Common myeloid progenitor, CD34-positive (primary cell): Measurements from ENCODE around the gene FUT7.

Experiments used
- CTCF ChIA-PET: fragments of 350-600 bp; sonication (Branson Sonifier 250); formaldehyde crosslinking; loops from one replicate; lab custom pipeline; 2021; ENCODE audit warnings: antibody characterized with exemption; lab: Charles Lee
- POLR2A ChIA-PET: fragments of 350-600 bp; sonication (Branson Sonifier 250); formaldehyde crosslinking; loops from one replicate; lab custom pipeline; 2021; ENCODE audit warnings: antibody characterized with exemption; lab: Charles Lee
- DNase-seq, 3 donors: peaks; one replicate each; pipeline versions ENCODE4 v3.0.0 to v3.0.0-alpha.2; 2013
- H3K27ac ChIP-seq, 2 experiments: 1 replicate in 1 of 2; 2 replicates in 1 of 2; pipeline ENCODE4 v1.7.0; 2013; ENCODE audit warnings: inconsistent platforms in 2 of 2, low read length in 2 of 2, mild to moderate bottlenecking in 2 of 2, low read depth in 1 of 2, moderate library complexity in 1 of 2; ENCODE audit not compliant: severe bottlenecking in 2 of 2, insufficient read depth in 1 of 2, poor library complexity in 1 of 2
- H3K27me3 ChIP-seq, 5 experiments: replicated peaks in 2 of 5; 1 replicate in 3 of 5; 2 replicates in 2 of 5; pipeline versions ENCODE4 v1.6.1 to v1.7.0; 2013; ENCODE audit warnings: low read length in 4 of 5, mild to moderate bottlenecking in 2 of 5, moderate library complexity in 2 of 5, inconsistent platforms in 1 of 5; ENCODE audit not compliant: insufficient read depth in 5 of 5, control insufficient read depth in 4 of 5
- H3K36me3 ChIP-seq, 4 experiments: 1 replicate in 2 of 4; 2 replicates in 2 of 4; pipeline versions ENCODE4 v1.6.1 to v1.7.0; 2013; ENCODE audit warnings: low read length in 3 of 4, control low read depth in 1 of 4, mild to moderate bottlenecking in 1 of 4; ENCODE audit not compliant: control insufficient read depth in 4 of 4, insufficient read depth in 4 of 4
- H3K4me1 ChIP-seq, 4 experiments: 1 replicate in 3 of 4; 2 replicates in 1 of 4; pipeline versions ENCODE4 v1.6.1 to v1.7.1; 2013; ENCODE audit warnings: low read length in 3 of 4, mild to moderate bottlenecking in 3 of 4, control low read depth in 1 of 4, inconsistent platforms in 1 of 4, moderate library complexity in 1 of 4; ENCODE audit not compliant: control insufficient read depth in 4 of 4, insufficient read depth in 4 of 4; ENCODE audit errors: control extremely low read depth in 1 of 4
- H3K4me3 ChIP-seq, 7 experiments: 1 replicate in 4 of 7; 2 replicates in 3 of 7; pipeline versions ENCODE4 v1.5.1 to v1.7.0; 2013; ENCODE audit warnings: mild to moderate bottlenecking in 7 of 7, low read length in 6 of 7, moderate library complexity in 6 of 7, inconsistent platforms in 2 of 7, low read depth in 2 of 7, control low read depth in 1 of 7; ENCODE audit not compliant: insufficient read depth in 4 of 7, control insufficient read depth in 1 of 7; ENCODE audit errors: extremely low read depth in 1 of 7
- H3K9me3 ChIP-seq, 5 experiments: 1 replicate in 4 of 5; 2 replicates in 1 of 5; pipeline versions ENCODE4 v1.6.1 to v1.7.1; 2013; ENCODE audit warnings: low read length in 4 of 5, mild to moderate bottlenecking in 2 of 5, inconsistent platforms in 1 of 5, low read depth in 1 of 5, moderate library complexity in 1 of 5; ENCODE audit not compliant: control insufficient read depth in 4 of 5, insufficient read depth in 2 of 5; ENCODE audit errors: control extremely low read depth in 1 of 5
- WGBS: methylation state at CpG from one replicate; pipeline ENCODE4 v1.1.5; 2013; ENCODE audit not compliant: insufficient coverage; 5-methylcytosine and 5-hydroxymethylcytosine counted together

FUT7 gene

DNA sequence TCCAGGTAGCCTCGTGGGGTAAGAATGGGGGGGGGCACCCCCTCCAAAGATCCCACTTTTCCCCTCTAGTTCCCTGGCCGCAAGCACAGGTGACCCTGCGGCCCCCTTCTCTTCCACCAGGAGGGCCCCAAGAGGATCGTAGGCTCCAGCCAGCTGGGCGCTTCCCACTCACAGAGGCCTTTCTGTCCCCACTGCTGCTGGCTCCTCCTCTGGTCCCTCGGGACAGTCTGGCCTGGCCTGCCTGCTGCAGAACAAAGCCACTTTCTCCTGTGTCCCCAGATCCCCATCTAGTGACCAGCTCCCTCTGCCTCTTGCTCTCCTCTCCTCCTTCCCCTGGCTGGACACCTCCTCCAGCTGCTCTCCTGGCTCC, 39.0 kb upstream of the FUT7 start:
- H3K27ac ChIP-seq: peak overlapping the region in 1 of 2 experiments; percentile 74
- peaks cover 0 to 46% (median 30%) of the 10 kb centered on the region in 4 experiments for H3K4me1 ChIP-seq
- 18% methylated on average over 6 of the region's 6 CpGs for WGBS
- H3K4me3 ChIP-seq: peak overlapping the region in 6 of 7 experiments; percentile 42 to 76 (median 70)
- peaks cover 0 to 8% (median under 1%) of the 10 kb centered on the region in 4 experiments for H3K36me3 ChIP-seq
- POLR2A ChIA-PET: interaction anchor here (1.0 kb wide), 1 partner anchor 26 kb away, joined by 4 read pairs; no protein-coding TSS in a partner anchor
- DNase-seq: no peak
- H3K27me3 ChIP-seq: no peaks in the 10 kb centered on the region
- H3K9me3 ChIP-seq: no peaks in the 10 kb centered on the region
- CTCF ChIA-PET: interaction anchor here (0.9 to 8.9 kb wide), 10 partner anchors 11 to 123 kb away, joined by 3 to 76 read pairs (median 10); partner anchors contain the start of genes MAN1B1 and NPDC1

GRCh38 chr9:137070201-137070905, 38.5 kb upstream of the FUT7 start, which contains the start of gene SAPCD2:
Gene SAPCD2 (minus strand): TSS chr9:137070557. CDS start chr9:137070460, 97 bp downstream.
- Histone ChIP-seq H3K4me3 (peak within 1 kb of the TSS; percentile 15 to 76 (median 69)), H3K9me3 (no peaks in the 10 kb centered on the region), H3K4me1 (peaks cover 0 to 46% (median 30%) of the 10 kb centered on the region in 4 experiments), H3K27ac (peak within 1 kb of the TSS in 1 of 2 experiments; percentile 74), H3K27me3 (no peaks in the 10 kb centered on the region), H3K36me3 (peaks cover 0 to 13% (median 1%) of the 10 kb centered on the region in 4 experiments)
- ChIA-PET POLR2A (interaction anchor here (0.6 to 1.0 kb wide), 2 partner anchors 26 to 88 kb away, joined by 3 to 4 read pairs; no protein-coding TSS in a partner anchor), CTCF (interaction anchor here (0.9 to 8.9 kb wide), 11 partner anchors 11 to 122 kb away, joined by 3 to 76 read pairs (median 10); partner anchors contain the start of genes MAN1B1 and NPDC1)
- DNase-seq: peak; percentile 89 to 94 (median 93)
- 0% methylated on average over 45 of the region's 74 CpGs for WGBS

DNA sequence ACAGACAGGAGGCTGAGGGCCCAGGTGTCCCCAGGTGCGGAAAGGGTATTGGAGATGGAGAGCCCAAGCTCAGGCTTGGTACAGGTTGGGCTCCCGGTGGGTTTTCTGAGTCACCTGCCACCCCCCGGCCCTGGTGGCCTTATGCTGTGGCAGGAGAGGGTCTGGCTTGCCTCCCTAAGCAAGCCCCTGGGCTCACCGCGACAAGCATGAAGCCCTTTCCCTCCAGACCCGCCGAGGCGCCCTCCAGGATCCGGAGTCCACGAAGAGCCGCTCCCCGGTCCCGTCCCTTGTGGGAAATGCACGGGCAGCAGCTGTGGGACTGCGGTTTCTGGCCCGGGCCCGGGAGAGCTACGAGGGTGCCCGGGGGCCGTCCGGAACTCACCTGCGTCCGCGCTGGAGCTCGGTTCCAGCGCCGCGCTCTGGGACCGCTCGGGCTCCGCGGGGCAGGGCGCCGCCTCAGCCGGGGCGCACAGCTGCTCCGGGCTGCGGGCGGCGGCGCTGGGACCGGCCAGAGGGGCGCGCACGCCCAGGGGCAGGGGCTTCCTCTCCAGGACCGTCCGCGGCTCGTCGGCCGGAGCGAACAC, 37.7 kb upstream of the FUT7 start:
- peak overlapping the region in 6 of 7 experiments; percentile 13 to 75 (median 68) for H3K4me3 ChIP-seq
- 6% methylated on average over 52 of the region's 52 CpGs for WGBS

GRCh38 chr9:137068539-137069507, 36.9 kb upstream of the FUT7 start:
- H3K4me3 ChIP-seq: peak overlapping the region in 5 of 7 experiments; percentile 23 to 75 (median 69)
- H3K36me3 ChIP-seq: peaks cover 0 to 25% (median 4%) of the 10 kb centered on the region in 4 experiments
- H3K4me1 ChIP-seq: peaks cover 0 to 44% (median 30%) of the 10 kb centered on the region in 4 experiments
- POLR2A ChIA-PET: no interaction called here
- DNase-seq: no peak
- no peaks in the 10 kb centered on the region for H3K27me3 ChIP-seq
- 96% methylated on average over 10 of the region's 17 CpGs for WGBS
- no peaks in the 10 kb centered on the region for H3K9me3 ChIP-seq
- no peak overlapping the region for H3K27ac ChIP-seq
- CTCF ChIA-PET: interaction anchor here (0.9 to 8.9 kb wide), 21 partner anchors 8 to 275 kb away, joined by 3 to 76 read pairs (median 6); partner anchors contain the start of genes ABCA2, MAN1B1, NPDC1 and RNF224

More for the DNA sequence above, 37.7 kb upstream of the FUT7 start:
- no peak overlapping the region for H3K27ac ChIP-seq
- no peaks in the 10 kb centered on the region for H3K9me3 ChIP-seq
- ChIA-PET CTCF (interaction anchor here (1.2 to 8.9 kb wide), 11 partner anchors 12 to 158 kb away, joined by 4 to 76 read pairs (median 11); partner anchors contain the start of genes ABCA2, MAN1B1, NPDC1 and RNF224), POLR2A (no interaction called here)
- H3K36me3 ChIP-seq: peaks cover 0 to 18% (median 4%) of the 10 kb centered on the region in 4 experiments
- no peaks in the 10 kb centered on the region for H3K27me3 ChIP-seq
- peak in 1 of 3 donors; percentile 18 for DNase-seq
- H3K4me1 ChIP-seq: peaks cover 0 to 46% (median 30%) of the 10 kb centered on the region in 4 experiments

DNA sequence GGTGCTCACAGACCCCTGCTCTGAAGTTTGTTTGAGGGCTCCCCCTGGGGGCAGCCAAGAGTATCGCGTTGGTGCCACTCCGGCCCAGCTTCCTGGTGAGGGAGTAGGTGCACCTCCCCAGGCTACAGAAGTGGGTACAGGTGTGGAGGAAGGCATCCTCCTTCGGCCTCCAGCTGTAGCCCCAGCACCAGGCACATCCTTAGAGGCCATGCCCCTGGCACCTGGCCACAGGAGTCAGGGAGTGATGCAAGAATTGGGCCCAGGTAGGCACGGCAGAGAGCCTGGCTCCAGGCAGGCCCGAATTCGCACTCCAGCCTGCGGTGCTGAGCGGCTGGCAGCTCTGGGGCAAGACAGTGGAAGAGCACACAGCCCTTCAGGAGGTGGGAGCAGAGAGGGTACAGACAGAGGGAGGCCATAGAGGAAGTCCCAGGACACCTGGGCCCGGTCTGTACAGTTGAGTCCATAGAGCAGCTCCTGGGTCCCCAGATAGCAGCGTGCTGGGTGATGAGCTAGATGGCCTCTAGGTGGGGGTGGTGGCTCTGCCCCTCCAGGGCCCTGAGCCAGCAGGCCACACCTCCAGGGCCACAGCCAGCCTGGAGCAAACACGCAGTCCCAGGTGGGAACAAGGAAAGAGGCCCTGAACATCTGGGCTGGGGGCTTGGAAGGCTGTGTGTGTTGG, 36.1 kb upstream of the FUT7 start:
- WGBS: 60% methylated on average over 12 of the region's 12 CpGs
- peak; percentile 93 to 96 (median 94) for DNase-seq
- H3K4me3 ChIP-seq: no peak overlapping the region
- ChIA-PET POLR2A (no interaction called here), CTCF (interaction anchor here (0.6 to 8.9 kb wide), 19 partner anchors 9 to 274 kb away, joined by 3 to 76 read pairs (median 4); partner anchors contain the start of genes ABCA2, MAN1B1, NPDC1 and RNF224)
- no peaks in the 10 kb centered on the region for H3K9me3 ChIP-seq
- H3K27ac ChIP-seq: no peak overlapping the region
- peaks cover 0 to 26% (median 4%) of the 10 kb centered on the region in 4 experiments for H3K36me3 ChIP-seq
- no peaks in the 10 kb centered on the region for H3K27me3 ChIP-seq
- H3K4me1 ChIP-seq: peaks cover 0 to 37% (median 30%) of the 10 kb centered on the region in 4 experiments
